ENCODE measurements around the gene CDHR5. TPM values are rescaled to one million over a fixed set of nuclear protein-coding genes. Genes with fewer than 3 reads are reported as not detected.

CDHR5 gene
- total and polyA plus RNA-seq, 2 of the 4 experiments (the other 2 are of a cell fraction) = not detected

DNA sequence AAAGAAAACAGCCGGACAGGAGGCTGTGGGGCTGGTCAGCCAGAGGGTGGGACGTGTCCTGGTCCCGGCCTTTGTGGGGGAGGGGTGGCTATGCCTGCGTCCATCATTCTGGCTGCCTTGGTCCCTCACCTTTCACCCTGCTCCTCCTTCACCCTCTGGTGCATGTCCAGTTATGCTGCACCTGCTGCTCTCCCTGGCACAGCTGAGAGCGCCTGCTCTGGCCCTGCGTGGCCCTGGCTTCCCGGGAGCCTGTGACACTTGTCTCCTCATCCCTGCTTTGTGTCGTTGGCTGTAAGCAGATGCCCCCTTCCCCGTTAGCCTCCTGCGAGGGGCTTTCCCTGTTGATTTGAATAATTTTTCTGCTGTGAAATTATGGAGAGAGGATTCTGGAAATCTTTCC, 31.8 kb downstream of the CDHR5 start:
- Histone ChIP-seq H4K5ac (ENCODE audit: low read depth, low read length) (no peak overlapping the region), H2BK20ac (ENCODE audit: low read depth, low read length) (no peak overlapping the region), H3K56ac (ENCODE audit: extremely low read depth, insufficient read depth, low read length) (no peak overlapping the region), H2BK120ac (ENCODE audit: low read depth, low read length) (no peak overlapping the region), H4K20me1 (ENCODE audit: insufficient read depth, low read length) (peaks cover 57% of the 10 kb centered on the region), H3K9me1 (ENCODE audit: insufficient read depth, low read length) (no peaks in the 10 kb centered on the region; the same call in 1 of the 2 replicates), H2AK9ac (replicated peaks; ENCODE audit: low read depth, low read length, poor library complexity) (no peak overlapping the region), H3K4ac (ENCODE audit: low read depth, low read length) (no peak overlapping the region), H3K9ac (ENCODE audit: low read depth, low read length) (no peak overlapping the region), H3K4me2 (ENCODE audit: low read depth, low read length) (no peak overlapping the region), H4K8ac (ENCODE audit: low read depth in 2 of 2, low read length in 2 of 2) (no peak overlapping the region), H3K9me3 (ENCODE audit: control insufficient read depth, insufficient read depth, low read length) (no peaks in the 10 kb centered on the region), H3K14ac (replicated peaks; ENCODE audit: low read depth, low read length) (no peak overlapping the region), H4K91ac (ENCODE audit: insufficient read depth, low read depth, low read length) (no peak overlapping the region), H3K4me1 (ENCODE audit: control insufficient read depth, insufficient read depth, low read length) (0 out of 2 replicates have a peak, but pooled peaks cover 2% of the 10 kb centered on the region), H3K36me3 (ENCODE audit: control insufficient read depth, insufficient read depth, low read length) (peaks cover 69% of the 10 kb centered on the region), H3K4me3 (ENCODE audit: insufficient read depth, low read depth, low read length) (no peak overlapping the region), H3K27ac (ENCODE audit: insufficient read depth, low read length) (no peak overlapping the region), H2AK5ac (ENCODE audit: low read depth, low read length) (no peak overlapping the region), H2AFZ (replicated peaks; ENCODE audit: low read length, poor library complexity) (no peak overlapping the region), H3K79me1 (ENCODE audit: low read depth in 1 of 2, low read length in 2 of 2) (peaks cover 30 to 64% of the 10 kb centered on the region in 2 experiments), H3K23ac (ENCODE audit: low read depth, low read length) (no peak overlapping the region), H2BK5ac (ENCODE audit: low read depth, low read length, poor library complexity, severe bottlenecking) (no peak overlapping the region), H3K27me3 (ENCODE audit: control insufficient read depth, insufficient read depth, low read length) (no peaks in the 10 kb centered on the region), H3K18ac (ENCODE audit: low read depth, low read length) (no peak overlapping the region), H2BK15ac (ENCODE audit: low read depth, low read length) (no peak overlapping the region)
- in situ Hi-C loops (cut with MboI; ENCODE audit: low sequenced_read_pairs) (no loop called here), intact Hi-C loops (cut with micrococcal nuclease) (no loop called here), dilution Hi-C loops (cut with HindIII; ENCODE audit: low sequenced_read_pairs, unreplicated experiment) (no loop called here)
- CTCF ChIA-PET = no interaction called here
- no peak for TF ChIP-seq CEBPB (IDR thresholded peaks at IDR 0.05; ENCODE audit: low read depth, low read length)
- TF ChIP-seq, protein P1, sequence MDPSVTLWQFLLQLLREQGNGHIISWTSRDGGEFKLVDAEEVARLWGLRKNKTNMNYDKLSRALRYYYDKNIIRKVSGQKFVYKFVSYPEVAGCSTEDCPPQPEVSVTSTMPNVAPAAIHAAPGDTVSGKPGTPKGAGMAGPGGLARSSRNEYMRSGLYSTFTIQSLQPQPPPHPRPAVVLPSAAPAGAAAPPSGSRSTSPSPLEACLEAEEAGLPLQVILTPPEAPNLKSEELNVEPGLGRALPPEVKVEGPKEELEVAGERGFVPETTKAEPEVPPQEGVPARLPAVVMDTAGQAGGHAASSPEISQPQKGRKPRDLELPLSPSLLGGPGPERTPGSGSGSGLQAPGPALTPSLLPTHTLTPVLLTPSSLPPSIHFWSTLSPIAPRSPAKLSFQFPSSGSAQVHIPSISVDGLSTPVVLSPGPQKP (IDR thresholded peaks at IDR 0.05; ENCODE audit: borderline replicate concordance, low read depth, low read length) = no peak
- no peak for DNase-seq
- no CpG with 5 or more reads among the region's 10 CpGs for WGBS, 2 experiments (ENCODE audit: extremely low coverage in 2 of 2, insufficient read length in 1 of 2)
- ATAC-seq (ENCODE audit: low read depth) = no peak
- POLR2A ChIA-PET (ENCODE audit: unreplicated experiment) = no interaction called here
- BruUV-seq (replicated peaks) = no TSS peak

All from IMR-90 (cell line).